ENCODE measurements around the gene DCUN1D3.

The DCUN1D3 gene

GRCh38 chr16:20918486-20919239, 18.5 kb upstream of the DCUN1D3 start:
- DNase-seq (ENCODE audit: low spot score), result no peak

GRCh38 chr16:20916942-20917341, 16.8 kb upstream of the DCUN1D3 start:
- no peak for DNase-seq (ENCODE audit: low spot score)

- no peak for DNase-seq (ENCODE audit: low spot score)
Observed at GRCh38 chr16:20916289-20916688, 16.1 kb upstream of the DCUN1D3 start.

- DNase-seq (ENCODE audit: low spot score), result no peak
Observed at GRCh38 chr16:20911361-20911760, 11.2 kb upstream of the DCUN1D3 start.

GRCh38 chr16:20910781-20911321, 10.7 kb upstream of the DCUN1D3 start:
- peak; percentile 52 for DNase-seq (ENCODE audit: low spot score)

- no peak for DNase-seq (ENCODE audit: low spot score)
Observed at GRCh38 chr16:20906341-20907255, 6.4 kb upstream of the DCUN1D3 start.

GRCh38 chr16:20905576-20905975, 5.4 kb upstream of the DCUN1D3 start:
- DNase-seq (ENCODE audit: low spot score), result no peak

GRCh38 chr16:20904507-20905081, 4.4 kb upstream of the DCUN1D3 start:
- peak; percentile 30 for DNase-seq (ENCODE audit: low spot score)

GRCh38 chr16:20903899-20904506, 3.8 kb upstream of the DCUN1D3 start:
- no peak for DNase-seq (ENCODE audit: low spot score)

- no peak for DNase-seq (ENCODE audit: low spot score)
Observed at GRCh38 chr16:20903116-20903898, 3.1 kb upstream of the DCUN1D3 start.

- no peak for DNase-seq (ENCODE audit: low spot score)
Observed at GRCh38 chr16:20902426-20902825, 2.3 kb upstream of the DCUN1D3 start.

- peak; percentile 67 for DNase-seq (ENCODE audit: low spot score)
Observed at GRCh38 chr16:20901436-20902112, 1.4 kb upstream of the DCUN1D3 start.

- no peak for DNase-seq (ENCODE audit: low spot score)
Observed at GRCh38 chr16:20901068-20901435, 894 bp upstream of the DCUN1D3 start.

- DNase-seq (ENCODE audit: low spot score), result no peak
Observed at GRCh38 chr16:20899477-20900298, 470 bp downstream of the DCUN1D3 start.

GRCh38 chr16:20899071-20899470, 1.1 kb downstream of the DCUN1D3 start:
- DNase-seq (ENCODE audit: low spot score), result no peak

GRCh38 chr16:20897922-20898321, 2.2 kb downstream of the DCUN1D3 start:
- DNase-seq (ENCODE audit: low spot score), result no peak

GRCh38 chr16:20897253-20897897, 2.8 kb downstream of the DCUN1D3 start:
- DNase-seq (ENCODE audit: low spot score), result no peak

- no peak for DNase-seq (ENCODE audit: low spot score)
Observed at GRCh38 chr16:20894388-20894787, 5.8 kb downstream of the DCUN1D3 start.

GRCh38 chr16:20889625-20890275, 10.4 kb downstream of the DCUN1D3 start:
- no peak for DNase-seq (ENCODE audit: low spot score)
